CD4-positive, alpha-beta T cell treated with Interleukin-15 for 4 hours (primary cell): ENCODE results near the gene MED25.

Experiments
- DNase-seq: peaks from one replicate; pipeline ENCODE4 v3.0.0-alpha.2; 2020; ENCODE audit warnings: low spot score

The MED25 gene

DNA sequence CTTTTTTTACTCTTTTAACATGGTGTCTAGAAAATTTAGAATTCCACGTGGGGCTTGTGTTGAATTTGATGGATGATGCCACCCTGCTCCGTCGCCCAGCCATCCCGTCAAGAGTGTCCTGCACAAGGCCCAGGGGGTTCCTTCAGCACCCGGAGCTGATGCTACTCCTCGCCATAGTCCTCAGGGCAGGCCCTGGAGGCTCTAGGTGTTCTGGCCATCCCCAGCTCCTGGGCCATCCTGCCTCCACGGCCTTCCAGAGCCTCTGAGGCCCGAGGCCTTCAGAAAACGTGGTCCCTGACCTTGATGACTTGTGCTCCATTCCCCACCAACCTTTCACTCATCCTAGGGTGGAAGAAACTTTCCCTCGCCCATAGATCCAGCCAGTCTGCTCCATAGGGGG, 55.7 kb downstream of the MED25 start:
- no peak for DNase-seq

DNA sequence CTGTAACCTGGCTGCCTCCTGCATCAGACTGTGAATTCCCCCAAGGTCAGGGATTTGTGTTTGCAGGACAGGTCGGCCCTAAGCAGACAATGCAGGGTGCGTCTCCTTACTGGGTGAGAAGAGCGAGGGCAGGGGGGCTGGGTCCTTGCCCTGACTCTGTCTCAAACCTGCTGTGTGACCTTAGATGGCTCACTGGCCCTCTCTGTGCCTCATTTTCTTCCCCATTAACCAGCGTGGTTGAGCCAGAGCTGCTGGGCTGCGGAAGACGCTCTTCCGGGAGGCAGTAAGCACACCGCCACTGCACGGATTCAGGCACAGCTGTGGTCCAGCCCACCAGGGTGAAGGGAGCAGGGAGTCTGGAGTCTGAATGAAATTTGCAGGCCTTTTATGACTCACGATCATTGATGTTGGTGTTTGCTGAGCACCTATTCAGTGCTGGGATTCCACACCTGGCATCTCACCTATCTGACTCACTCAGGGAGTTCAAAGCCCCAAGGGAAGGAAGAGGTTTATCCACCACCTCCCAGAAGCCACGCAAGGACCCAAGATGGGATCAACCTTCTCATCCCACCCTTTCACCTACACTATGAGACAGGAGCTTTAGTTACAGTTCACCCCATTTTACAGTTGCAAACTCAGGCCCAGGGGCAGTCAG, 56.5 kb downstream of the MED25 start:
- no peak for DNase-seq

DNA sequence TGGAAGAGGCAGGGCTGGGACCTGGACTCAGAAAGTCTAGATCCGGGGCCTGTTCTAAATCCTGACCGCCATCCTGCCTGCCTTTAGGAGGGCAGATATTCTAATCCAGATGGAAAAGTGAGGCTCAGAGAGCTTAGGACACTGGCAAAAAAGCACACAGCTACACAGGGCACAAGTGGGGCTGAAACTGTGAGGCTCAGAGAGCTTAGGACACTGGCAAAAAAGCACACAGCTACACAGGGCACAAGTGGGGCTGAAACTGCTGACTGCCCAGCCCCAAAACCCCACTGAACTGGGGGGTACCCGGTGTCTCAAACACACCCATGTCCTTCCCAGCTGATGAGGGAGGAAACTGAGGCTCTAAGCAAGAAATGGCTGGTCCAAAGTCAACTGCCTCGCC, 57.1 kb downstream of the MED25 start:
- DNase-seq: no peak

DNA sequence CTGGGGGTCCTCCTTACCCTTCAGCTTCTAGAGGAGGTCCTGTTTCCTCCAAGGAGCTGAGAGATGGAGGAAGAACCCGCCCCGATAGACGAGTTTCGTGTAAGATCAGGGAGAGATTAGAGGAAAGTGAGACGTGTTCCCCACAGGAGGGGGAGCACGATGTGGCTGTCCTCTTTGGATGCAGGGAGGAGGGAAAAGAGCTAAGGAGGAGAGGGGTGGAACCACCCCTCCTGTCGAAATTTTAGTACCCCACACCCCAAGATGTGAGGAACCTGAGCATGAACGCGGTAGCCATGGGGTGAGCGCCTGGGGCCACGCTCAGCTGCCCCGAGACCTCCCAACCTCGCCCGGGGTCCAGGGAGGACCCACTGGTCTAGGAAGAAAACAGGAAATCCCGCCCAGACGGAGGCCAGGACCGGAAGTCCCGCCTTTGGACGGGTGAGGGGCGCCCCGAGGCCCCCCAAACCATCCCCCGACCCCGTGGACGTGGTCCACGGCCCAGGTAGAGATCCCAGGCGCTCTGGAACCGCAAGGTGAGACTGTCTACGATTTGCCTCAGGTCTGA, 57.9 kb downstream of the MED25 start:
- DNase-seq: peak; percentile 52

DNA sequence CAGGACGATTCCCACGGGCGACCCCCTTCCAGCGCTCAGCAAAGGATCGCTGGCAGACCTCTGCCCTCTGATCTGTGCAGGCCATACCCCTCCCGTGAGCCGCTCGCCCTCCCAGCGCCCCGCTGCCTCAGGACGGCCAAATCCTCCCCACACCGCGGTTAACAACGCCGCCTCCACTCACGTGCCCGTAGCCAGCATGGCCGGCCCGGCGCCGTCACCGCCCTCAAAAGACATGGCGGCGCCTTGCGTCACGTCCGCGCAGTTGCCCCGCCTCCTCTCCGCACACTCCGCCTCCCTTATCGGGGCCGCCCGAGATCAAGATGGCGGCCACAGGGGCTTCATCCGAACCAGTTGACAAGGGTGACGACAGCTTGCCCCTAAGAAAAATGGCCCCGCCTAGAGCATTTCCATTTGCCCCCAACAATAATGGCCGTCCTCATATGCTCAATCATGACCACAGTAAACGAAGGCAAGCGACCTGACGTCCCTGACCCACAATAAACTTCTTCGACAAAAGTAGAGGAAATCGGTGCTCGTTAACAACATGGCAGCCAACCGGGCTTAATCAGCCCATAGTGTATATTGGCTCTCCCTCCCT, 58.4 kb downstream of the MED25 start:
- peak; percentile 99 for DNase-seq

DNA sequence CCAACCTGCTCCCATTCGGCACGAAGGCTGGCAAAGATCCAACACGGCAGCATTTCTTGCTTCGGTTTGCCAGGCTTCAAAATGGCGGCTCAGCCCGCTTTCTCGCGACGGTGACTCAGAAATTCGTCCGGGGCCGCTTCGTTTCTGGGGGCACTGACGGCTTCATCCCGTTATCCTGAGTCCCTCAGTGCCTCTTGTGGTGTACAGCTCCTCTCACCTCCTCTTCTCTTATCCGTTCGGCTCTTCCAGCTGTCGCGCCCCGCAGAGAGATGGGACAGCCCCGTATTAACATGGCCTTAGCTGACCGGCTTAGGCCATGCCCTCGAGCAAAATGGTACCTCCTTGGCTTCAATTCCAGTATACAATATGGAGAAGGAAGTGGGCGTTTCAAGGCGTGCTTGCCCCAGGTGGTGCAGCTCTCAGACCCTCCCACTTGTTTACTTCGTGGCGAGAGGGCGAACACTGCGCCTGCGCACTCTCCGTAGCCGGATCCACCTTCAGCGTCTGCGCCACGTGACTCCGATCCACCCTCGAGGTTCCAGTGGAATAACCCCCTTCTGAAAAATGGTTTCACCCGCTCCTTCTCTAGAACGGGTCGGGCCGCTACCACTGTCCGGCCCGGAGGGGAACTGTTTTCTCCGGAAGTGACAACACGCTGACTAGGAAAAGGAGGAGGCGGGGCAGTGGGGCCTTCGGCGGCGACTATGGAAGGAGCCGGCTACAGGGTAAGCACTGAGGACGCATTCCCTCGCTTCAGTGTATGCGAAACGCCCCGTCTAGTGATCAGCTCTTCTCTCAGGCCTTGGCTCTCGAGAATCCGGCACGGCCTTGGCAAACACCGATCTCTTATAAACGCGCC, 59.2 kb downstream of the MED25 start, which contains the start of the genes AKT1S1 and TBC1D17:
TSS of gene AKT1S1 (minus strand) at position 336 of the 859 bp plus-strand sequence. CDS start 4,060 bp downstream, outside the sequence.
TSS of gene TBC1D17 (plus strand) at position 683 of the 859 bp plus-strand sequence. CDS start at position 705, 22 bp downstream.
- peak; percentile 100 for DNase-seq

DNA sequence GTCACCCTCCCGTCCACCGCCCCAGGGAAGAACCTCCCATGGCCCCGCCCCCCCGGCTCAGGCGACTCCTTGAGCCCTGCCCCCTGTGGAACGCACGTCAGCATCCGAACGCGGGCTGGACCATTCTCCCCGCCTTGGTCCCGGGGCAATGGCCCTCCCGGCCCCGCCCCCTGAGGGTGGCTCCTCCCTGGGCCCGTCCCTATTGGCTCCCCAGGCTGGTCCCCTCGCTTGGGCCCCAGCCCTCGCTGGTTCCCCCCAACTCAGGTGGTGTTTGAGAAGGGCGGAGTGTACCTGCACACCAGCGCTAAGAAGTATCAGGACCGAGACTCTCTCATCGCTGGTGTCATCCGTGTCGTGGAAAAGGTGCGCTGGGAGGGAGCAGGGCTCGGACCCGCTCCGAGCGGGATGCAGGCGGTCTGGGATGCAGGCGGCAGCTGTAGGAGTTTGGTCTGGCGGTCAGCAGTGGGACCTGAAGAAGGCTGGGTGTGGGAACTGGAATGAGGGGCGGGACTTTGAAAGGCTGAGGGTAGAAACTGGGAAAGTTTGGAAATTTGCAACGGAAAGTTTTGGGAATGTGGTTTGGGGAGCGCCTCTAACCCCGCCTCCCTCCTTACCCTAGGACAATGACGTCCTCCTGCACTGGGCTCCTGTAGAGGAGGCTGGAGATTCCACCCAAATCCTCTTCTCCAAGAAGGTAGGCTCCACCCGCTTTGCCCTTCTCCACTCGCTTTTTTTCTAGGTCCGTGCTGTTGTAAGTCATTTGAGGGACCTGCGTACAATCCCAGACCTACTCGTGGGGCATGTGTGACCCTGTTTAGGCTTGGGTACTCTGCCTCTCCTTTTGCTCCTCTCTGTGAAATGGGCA, 60.0 kb downstream of the MED25 start:
- DNase-seq: peak; percentile 97

DNA sequence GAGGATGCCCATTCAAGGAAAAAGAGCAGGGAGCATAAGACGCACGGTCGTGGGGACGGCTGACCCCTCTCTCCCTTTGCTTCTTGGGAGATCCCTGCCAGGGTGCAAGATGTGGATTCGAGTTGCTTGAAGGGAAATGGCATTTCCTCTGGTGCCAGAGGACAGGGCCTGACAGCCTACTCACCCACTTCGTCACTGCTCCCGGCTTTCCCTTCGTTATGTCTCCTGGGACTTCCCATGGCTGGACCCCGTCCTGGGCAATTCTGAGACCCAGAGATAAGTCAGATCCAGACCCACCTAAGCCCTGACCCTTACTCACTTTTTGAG, 60.6 kb downstream of the MED25 start:
- no peak for DNase-seq

DNA sequence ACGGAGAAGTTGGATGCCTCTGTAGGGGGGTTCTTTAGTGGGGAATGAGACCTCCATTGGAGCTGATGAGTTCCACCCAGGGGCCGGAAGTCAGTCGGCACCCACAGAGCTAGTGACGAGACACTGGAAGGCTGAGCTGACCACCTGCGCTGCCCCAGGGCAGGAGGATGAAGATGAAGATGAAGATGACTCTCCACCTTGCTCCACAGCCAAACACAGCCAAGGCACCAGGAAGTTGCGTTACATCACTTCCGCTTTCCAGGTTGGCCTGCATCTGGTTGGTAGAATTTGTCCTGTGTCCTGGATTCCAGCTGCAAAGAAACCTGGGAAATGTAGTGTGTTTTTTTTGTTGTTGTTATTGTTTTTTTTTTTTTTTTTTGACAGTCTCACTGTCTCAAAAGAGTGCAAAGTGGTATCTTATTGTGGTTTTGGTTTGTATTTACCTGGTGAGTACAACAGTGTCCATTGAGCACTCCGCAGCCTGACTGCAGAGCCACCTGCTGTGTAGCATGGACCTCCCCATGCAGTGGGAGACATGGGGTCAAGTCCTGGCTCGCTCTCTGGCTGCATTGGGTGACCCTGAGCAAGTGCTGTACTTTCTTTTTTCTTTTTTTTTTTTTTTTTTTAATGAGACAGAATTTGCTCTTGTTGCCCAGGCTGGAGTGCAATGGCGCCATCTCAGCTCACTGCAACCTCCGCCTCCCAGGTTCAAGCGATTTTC, 61.3 kb downstream of the MED25 start:
- DNase-seq: no peak

DNA sequence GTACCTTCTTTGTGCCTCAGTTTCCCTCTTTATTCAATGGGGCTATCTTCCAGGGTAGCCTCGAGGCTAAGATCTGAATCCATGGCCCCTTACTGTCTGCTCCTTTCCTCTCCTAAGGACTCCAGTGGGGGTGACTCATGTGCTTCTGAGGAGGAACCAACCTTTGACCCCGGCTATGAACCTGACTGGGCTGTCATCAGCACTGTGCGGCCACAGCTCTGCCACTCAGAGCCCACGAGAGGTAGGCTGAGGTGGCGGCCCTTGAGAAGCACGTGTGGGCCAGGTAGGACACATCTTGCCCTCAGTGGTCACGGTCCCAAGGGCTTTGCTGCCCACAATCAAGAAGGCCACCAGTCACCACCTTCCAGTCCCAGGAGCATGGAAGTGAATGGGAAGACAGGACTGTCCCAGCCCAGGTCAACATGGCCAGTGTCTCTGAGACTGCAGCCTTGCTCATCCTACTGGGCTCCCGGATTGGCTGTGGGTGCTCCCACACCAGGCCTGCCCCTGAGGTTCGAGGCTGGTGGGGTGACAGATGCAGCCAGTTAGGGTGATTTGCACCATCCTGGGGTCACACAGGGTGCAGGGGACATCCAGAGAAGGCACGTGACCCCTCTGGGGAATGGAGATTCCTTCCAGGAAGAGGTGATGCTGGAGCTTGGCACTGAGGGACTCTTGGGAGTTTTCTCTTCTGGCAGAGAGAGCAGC, 62.2 kb downstream of the MED25 start:
- no peak for DNase-seq

DNA sequence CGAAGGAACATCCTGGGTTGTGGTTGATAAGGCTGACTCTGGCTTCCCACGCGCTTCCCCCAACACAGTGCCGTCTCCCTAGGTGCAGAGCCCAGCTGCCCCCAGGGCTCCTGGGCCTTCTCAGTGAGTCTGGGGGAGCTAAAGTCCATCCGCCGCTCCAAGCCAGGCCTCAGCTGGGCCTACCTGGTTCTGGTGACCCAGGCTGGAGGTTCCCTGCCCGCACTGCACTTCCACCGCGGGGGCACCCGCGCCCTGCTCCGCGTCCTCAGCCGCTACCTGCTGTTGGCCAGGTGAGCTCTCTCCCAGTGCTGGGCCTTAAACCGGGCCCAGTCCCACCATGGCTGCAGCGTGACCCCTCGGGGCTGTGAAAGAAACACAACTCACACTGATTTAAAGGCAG, 63.1 kb downstream of the MED25 start:
- DNase-seq: no peak

DNA sequence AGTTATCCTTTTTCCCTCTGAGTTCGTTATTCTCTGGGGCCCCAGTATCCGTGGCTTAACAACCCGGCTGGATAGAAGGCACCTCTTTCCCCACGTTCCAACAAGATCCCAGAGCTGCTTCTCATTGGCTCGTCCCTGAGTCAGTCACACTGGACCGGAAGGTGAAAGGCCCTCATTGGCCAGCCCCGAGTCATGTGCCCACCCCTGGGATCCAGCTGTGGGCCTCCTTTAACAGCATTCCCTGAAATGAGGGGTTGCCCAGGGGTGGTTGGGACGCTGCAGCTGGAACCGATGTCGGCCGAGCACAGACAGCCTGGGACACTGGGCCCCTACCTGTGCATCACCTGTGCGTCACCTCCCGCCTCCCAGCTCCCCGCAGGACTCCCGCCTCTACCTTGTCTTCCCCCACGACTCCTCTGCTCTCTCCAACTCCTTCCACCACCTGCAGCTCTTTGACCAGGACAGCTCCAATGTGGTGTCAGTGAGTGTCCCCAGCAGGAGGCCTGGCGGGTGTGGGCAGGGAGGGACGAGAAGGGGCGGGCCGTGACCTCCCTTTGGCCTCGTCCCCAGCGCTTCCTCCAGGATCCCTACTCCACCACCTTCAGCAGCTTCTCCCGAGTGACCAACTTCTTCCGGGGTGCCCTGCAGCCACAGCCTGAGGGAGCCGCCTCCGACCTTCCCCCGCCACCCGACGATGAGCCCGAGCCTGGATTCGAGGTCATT, 63.7 kb downstream of the MED25 start:
- DNase-seq: no peak

DNA sequence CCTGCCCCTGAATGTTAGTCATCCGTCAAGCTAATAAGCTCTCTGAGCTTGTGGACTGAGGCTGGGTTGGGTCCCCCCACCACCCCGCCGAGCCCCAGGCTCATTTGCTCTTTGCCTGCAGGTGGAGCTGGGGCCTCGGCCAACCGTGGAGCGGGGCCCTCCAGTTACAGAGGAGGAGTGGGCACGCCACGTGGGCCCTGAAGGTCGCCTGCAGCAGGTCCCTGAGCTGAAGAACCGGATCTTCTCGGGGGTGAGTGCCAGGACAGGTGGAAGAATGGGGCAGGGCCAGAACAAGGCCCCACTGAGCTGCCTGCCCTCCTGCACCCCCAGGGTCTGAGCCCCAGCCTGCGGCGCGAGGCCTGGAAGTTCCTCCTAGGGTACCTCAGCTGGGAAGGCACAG, 64.6 kb downstream of the MED25 start:
- DNase-seq: no peak

DNA sequence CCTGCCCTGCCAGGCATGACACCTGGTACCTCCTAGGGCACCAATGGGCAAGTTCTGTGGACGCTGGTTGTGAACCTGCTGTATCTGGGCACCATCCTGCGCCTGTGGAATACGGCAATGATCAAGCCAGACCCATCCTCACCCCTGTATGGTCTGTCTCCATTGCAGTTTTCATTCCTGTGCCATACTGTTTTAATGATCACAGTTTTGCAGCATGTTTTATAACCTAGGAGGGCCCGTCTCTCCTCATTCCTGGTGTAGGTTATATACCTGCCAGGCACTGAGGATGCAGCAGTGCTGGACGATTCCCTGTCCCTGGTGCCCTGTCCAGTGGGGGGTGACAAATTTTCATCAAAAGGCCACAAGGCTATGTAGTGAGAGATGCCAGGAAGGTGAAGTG, 65.0 kb downstream of the MED25 start:
- DNase-seq: no peak

DNA sequence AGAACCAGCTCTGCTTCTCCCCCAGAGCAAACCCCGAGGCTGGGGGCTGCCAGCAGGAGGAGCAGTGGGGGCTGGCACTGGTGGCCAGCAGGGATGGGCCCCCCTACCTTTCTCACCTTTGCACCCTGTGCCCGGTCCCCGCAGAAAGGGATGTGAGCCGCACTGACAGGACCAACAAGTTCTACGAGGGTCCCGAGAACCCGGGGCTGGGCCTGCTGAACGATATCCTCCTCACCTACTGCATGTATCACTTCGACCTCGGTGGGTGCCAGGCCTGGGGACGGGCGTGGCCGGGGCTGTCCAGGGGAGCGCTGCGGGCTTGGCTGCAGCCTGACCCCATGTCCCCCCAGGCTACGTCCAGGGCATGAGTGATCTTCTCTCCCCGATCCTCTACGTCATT, 66.0 kb downstream of the MED25 start:
- no peak for DNase-seq

DNA sequence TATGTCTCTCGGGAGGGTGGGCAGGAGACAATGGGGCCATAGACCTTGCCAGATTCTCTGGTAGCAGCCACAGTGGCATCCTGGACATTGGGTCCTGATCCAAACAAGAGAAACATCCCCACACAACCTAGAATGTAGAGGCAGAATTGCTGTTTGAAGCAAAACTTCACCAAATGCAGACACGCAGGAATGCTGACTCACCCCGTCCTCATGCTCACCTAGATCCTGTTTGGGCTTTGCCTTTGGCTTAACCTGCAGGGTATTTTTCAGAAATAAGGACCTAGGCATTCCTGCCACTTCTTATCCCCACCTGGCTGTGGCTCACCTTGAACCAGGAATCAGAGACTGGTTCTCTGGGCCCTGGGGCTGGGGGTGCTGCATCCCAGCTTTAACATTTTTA, 66.7 kb downstream of the MED25 start:
- DNase-seq: no peak
